T-helper 2 cell (primary cell): ENCODE results near the gene SHISAL2A.

Experiments
- DNase-seq, 5 experiments: peaks; one replicate each; pipeline versions ENCODE4 v3.0.0 to v3.0.0-alpha.2; 2012 to 2022

Gene SHISAL2A

GRCh38 chr1:52660807-52661206, 27.8 kb downstream of the SHISAL2A start:
- no peak for DNase-seq

- DNase-seq: no peak
Observed at GRCh38 chr1:52662645-52663313, 29.8 kb downstream of the SHISAL2A start.

- DNase-seq: no peak
Observed at GRCh38 chr1:52663716-52664115, 30.7 kb downstream of the SHISAL2A start.

GRCh38 chr1:52665006-52665941, 32.3 kb downstream of the SHISAL2A start:
- DNase-seq: no peak

- DNase-seq: no peak
Observed at GRCh38 chr1:52667290-52667689, 34.3 kb downstream of the SHISAL2A start.

GRCh38 chr1:52667984-52668383, 35.0 kb downstream of the SHISAL2A start:
- DNase-seq: no peak

- no peak for DNase-seq
Observed at GRCh38 chr1:52668711-52669110, 35.7 kb downstream of the SHISAL2A start.

GRCh38 chr1:52669696-52670095, 36.7 kb downstream of the SHISAL2A start:
- DNase-seq: no peak

- DNase-seq: no peak
Observed at GRCh38 chr1:52670604-52671003, 37.6 kb downstream of the SHISAL2A start.

GRCh38 chr1:52672946-52673345, 40.0 kb downstream of the SHISAL2A start:
- DNase-seq: no peak

- DNase-seq: no peak
Observed at GRCh38 chr1:52673513-52673912, 40.5 kb downstream of the SHISAL2A start.

- DNase-seq: peak in 1 of 5 experiments; percentile 33
Observed at GRCh38 chr1:52674497-52675384, 41.8 kb downstream of the SHISAL2A start.

GRCh38 chr1:52676249-52676903, 43.4 kb downstream of the SHISAL2A start:
- DNase-seq: no peak

GRCh38 chr1:52677076-52677806, 44.3 kb downstream of the SHISAL2A start:
- no peak for DNase-seq

GRCh38 chr1:52679048-52679447, 46.1 kb downstream of the SHISAL2A start:
- DNase-seq: no peak

GRCh38 chr1:52679498-52679897, 46.5 kb downstream of the SHISAL2A start:
- DNase-seq: no peak

GRCh38 chr1:52680353-52680752, 47.4 kb downstream of the SHISAL2A start:
- DNase-seq: no peak

GRCh38 chr1:52681136-52681535, 48.2 kb downstream of the SHISAL2A start:
- DNase-seq: no peak

- DNase-seq: peak in 1 of 5 experiments; percentile 16
Observed at GRCh38 chr1:52683367-52683940, 50.5 kb downstream of the SHISAL2A start.

- no peak for DNase-seq
Observed at GRCh38 chr1:52684545-52684944, 51.6 kb downstream of the SHISAL2A start.

GRCh38 chr1:52686261-52686751, 53.3 kb downstream of the SHISAL2A start:
- DNase-seq: peak; percentile 42 to 90 (median 60)
